Panc1 (cell line): ENCODE data around the gene MTF2.

Experiments
- SIN3A ChIP-seq: IDR thresholded peaks from 2 replicates; pipeline ENCODE4 v1.6.1; 2012; ENCODE audit warnings: low read depth, mild to moderate bottlenecking, low read length, moderate library complexity, borderline replicate concordance; ENCODE audit not compliant: insufficient read depth
- TF ChIP-seq, protein P1 (sequence below): fragments of 450-650 bp; IDR thresholded peaks from 2 replicates; pipeline ENCODE4 v1.5.1; 2017; ENCODE audit warnings: mild to moderate bottlenecking

- TF ChIP-seq, protein P1, sequence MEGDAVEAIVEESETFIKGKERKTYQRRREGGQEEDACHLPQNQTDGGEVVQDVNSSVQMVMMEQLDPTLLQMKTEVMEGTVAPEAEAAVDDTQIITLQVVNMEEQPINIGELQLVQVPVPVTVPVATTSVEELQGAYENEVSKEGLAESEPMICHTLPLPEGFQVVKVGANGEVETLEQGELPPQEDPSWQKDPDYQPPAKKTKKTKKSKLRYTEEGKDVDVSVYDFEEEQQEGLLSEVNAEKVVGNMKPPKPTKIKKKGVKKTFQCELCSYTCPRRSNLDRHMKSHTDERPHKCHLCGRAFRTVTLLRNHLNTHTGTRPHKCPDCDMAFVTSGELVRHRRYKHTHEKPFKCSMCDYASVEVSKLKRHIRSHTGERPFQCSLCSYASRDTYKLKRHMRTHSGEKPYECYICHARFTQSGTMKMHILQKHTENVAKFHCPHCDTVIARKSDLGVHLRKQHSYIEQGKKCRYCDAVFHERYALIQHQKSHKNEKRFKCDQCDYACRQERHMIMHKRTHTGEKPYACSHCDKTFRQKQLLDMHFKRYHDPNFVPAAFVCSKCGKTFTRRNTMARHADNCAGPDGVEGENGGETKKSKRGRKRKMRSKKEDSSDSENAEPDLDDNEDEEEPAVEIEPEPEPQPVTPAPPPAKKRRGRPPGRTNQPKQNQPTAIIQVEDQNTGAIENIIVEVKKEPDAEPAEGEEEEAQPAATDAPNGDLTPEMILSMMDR, result no peak
- no peak for TF ChIP-seq SIN3A
These were observed 63.1 kb downstream of the MTF2 start for GRCh38 chr1:93142161-93142560.
